H9 (cell line): ENCODE data around the gene CERS1. TPM values are rescaled to one million over a fixed set of nuclear protein-coding genes. Genes with fewer than 3 reads are reported as not detected.

Experiments
- DNase-seq: peaks from one replicate; pipeline ENCODE4 v3.0.0-alpha.2; 2017
- H2AFZ ChIP-seq: one replicate; pipeline ENCODE4 v1.6.1; 2013; ENCODE audit warnings: mild to moderate bottlenecking, low read length, control low read depth, moderate library complexity
- H2AK5ac ChIP-seq: 2 replicates; pipeline ENCODE4 v1.6.1; 2013; ENCODE audit warnings: low read length, control low read depth, mixed read lengths; ENCODE audit not compliant: insufficient read length
- H2BK120ac ChIP-seq: one replicate; pipeline ENCODE4 v1.6.1; 2013; ENCODE audit warnings: low read depth, mild to moderate bottlenecking, low read length, control low read depth, inconsistent platforms; ENCODE audit not compliant: poor library complexity, severe bottlenecking
- H2BK12ac ChIP-seq: 2 replicates; pipeline ENCODE4 v1.6.1; 2013; ENCODE audit warnings: low read length, control low read depth, mixed read lengths, low read depth; ENCODE audit not compliant: insufficient read length
- H2BK15ac ChIP-seq: 2 replicates; pipeline ENCODE4 v1.6.1; 2013; ENCODE audit warnings: low read depth, low read length, control low read depth
- H2BK20ac ChIP-seq: one replicate; pipeline ENCODE4 v1.6.1; 2013; ENCODE audit warnings: low read depth, mild to moderate bottlenecking, low read length, control low read depth, inconsistent platforms; ENCODE audit not compliant: poor library complexity, severe bottlenecking
- H2BK5ac ChIP-seq: 2 replicates; pipeline ENCODE4 v1.6.1; 2013; ENCODE audit warnings: low read length, control low read depth, mixed read lengths; ENCODE audit not compliant: insufficient read length
- H3K14ac ChIP-seq: 2 replicates; pipeline ENCODE4 v1.6.1; 2013; ENCODE audit warnings: low read length, control low read depth; ENCODE audit not compliant: insufficient read depth
- H3K18ac ChIP-seq: 2 replicates; pipeline ENCODE4 v1.6.1; 2013; ENCODE audit warnings: low read depth, mild to moderate bottlenecking, mixed read lengths, low read length, control low read depth; ENCODE audit not compliant: insufficient read length
- H3K23ac ChIP-seq: 2 replicates; pipeline ENCODE4 v1.6.1; 2013; ENCODE audit warnings: low read length, control low read depth, mixed read lengths, low read depth; ENCODE audit not compliant: insufficient read length
- H3K23me2 ChIP-seq: 2 replicates; pipeline ENCODE4 v1.6.1; 2013; ENCODE audit warnings: low read depth, mild to moderate bottlenecking, mixed read lengths, low read length, control low read depth; ENCODE audit not compliant: insufficient read length, poor library complexity, severe bottlenecking
- H3K27ac ChIP-seq: 2 replicates; pipeline ENCODE4 v1.5.1; 2013; ENCODE audit warnings: low read length, control low read depth, mixed read lengths, low read depth; ENCODE audit not compliant: insufficient read length
- H3K27me3 ChIP-seq: 2 replicates; pipeline ENCODE4 v1.6.1; 2013; ENCODE audit warnings: low read length, control low read depth, inconsistent platforms; ENCODE audit not compliant: insufficient read depth
- H3K4ac ChIP-seq: 2 replicates; pipeline ENCODE4 v1.6.1; 2013; ENCODE audit warnings: low read depth, mild to moderate bottlenecking, control low read depth, inconsistent platforms, low read length, moderate library complexity
- H3K4me1 ChIP-seq: 2 replicates; pipeline ENCODE4 v1.6.1; 2013; ENCODE audit warnings: low read length, control low read depth, inconsistent platforms; ENCODE audit not compliant: insufficient read depth
- H3K4me2 ChIP-seq: 2 replicates; pipeline ENCODE4 v1.6.1; 2013; ENCODE audit warnings: low read length, control low read depth, mixed read lengths; ENCODE audit not compliant: insufficient read length, insufficient read depth
- H3K56ac ChIP-seq: 2 replicates; pipeline ENCODE4 v1.6.1; 2013; ENCODE audit warnings: low read depth, mild to moderate bottlenecking, mixed read lengths, low read length, control low read depth; ENCODE audit not compliant: insufficient read length
- H3K79me1 ChIP-seq: 2 replicates; pipeline ENCODE4 v1.6.1; 2013; ENCODE audit warnings: low read depth, mild to moderate bottlenecking, moderate library complexity, low read length, control low read depth, inconsistent platforms; ENCODE audit not compliant: insufficient read depth, poor library complexity, severe bottlenecking
- H3K79me2 ChIP-seq: 2 replicates; pipeline ENCODE4 v1.6.1; 2013; ENCODE audit warnings: low read length, control low read depth, inconsistent platforms; ENCODE audit not compliant: insufficient read depth
- H3K9ac ChIP-seq: 2 replicates; pipeline ENCODE4 v1.6.1; 2013; ENCODE audit warnings: low read length, control low read depth, mixed read lengths; ENCODE audit not compliant: insufficient read length; ENCODE audit errors: extremely low read depth
- H3K9me3 ChIP-seq: one replicate; pipeline ENCODE4 v1.6.1; 2013; ENCODE audit warnings: low read depth, low read length, inconsistent platforms; ENCODE audit not compliant: control insufficient read depth
- H3T11ph ChIP-seq: one replicate; pipeline ENCODE4 v1.6.1; 2013; ENCODE audit warnings: mild to moderate bottlenecking, low read length, control low read depth, inconsistent platforms
- H4K20me1 ChIP-seq: one replicate; pipeline ENCODE4 v1.6.1; 2013; ENCODE audit not compliant: control insufficient read depth, insufficient read length, insufficient read depth
- H4K5ac ChIP-seq: 2 replicates; pipeline ENCODE4 v1.6.1; 2013; ENCODE audit warnings: low read depth, mild to moderate bottlenecking, mixed read lengths, low read length, control low read depth; ENCODE audit not compliant: insufficient read length
- H4K8ac ChIP-seq: replicated peaks from 2 replicates; pipeline ENCODE4 v1.6.1; 2013; ENCODE audit warnings: low read length, control low read depth, mixed read lengths, low read depth; ENCODE audit not compliant: insufficient read length
- H4K91ac ChIP-seq: 2 replicates; pipeline ENCODE4 v1.6.1; 2013; ENCODE audit warnings: low read depth, mild to moderate bottlenecking, moderate library complexity, mixed read lengths, low read length, control low read depth; ENCODE audit not compliant: insufficient read length
- H3K27ac Mint-ChIP-seq, 3 experiments: 2 replicates in 2 of 3; 3 replicates in 1 of 3; pipeline ENCODE4 v1.8.0; 2020 to 2021; ENCODE audit warnings: mixed read lengths in 3 of 3, mild to moderate bottlenecking in 1 of 3, moderate library complexity in 1 of 3
- H3K27me3 Mint-ChIP-seq: 2 replicates; pipeline ENCODE4 v1.8.0; 2021; ENCODE audit warnings: low read depth, mild to moderate bottlenecking, moderate library complexity, mixed read lengths
- H3K36me3 Mint-ChIP-seq, 3 experiments: 2 replicates in 2 of 3; 3 replicates in 1 of 3; pipeline ENCODE4 v1.8.0; 2020 to 2021; ENCODE audit warnings: low read depth in 3 of 3, mixed read lengths in 3 of 3; ENCODE audit not compliant: insufficient read depth in 1 of 3
- H3K4me1 Mint-ChIP-seq, 2 experiments: 2 replicates each; pipeline ENCODE4 v1.8.0; 2020; ENCODE audit warnings: mixed read lengths in 2 of 2
- H3K4me3 Mint-ChIP-seq, 2 experiments: 2 replicates in 1 of 2; 3 replicates in 1 of 2; pipeline ENCODE4 v1.8.0; 2020 to 2021; ENCODE audit warnings: mild to moderate bottlenecking in 2 of 2, mixed read lengths in 2 of 2, moderate library complexity in 1 of 2
- H3K9me3 Mint-ChIP-seq, 2 experiments: 2 replicates in 1 of 2; 3 replicates in 1 of 2; pipeline ENCODE4 v1.8.0; 2020; ENCODE audit warnings: mild to moderate bottlenecking in 2 of 2, mixed read lengths in 2 of 2, moderate library complexity in 1 of 2
- WGBS: extraction: QIAGEN DNeasy Blood & Tissue Kit; methylation state at CpG from one replicate; pipeline ENCODE4 v1.1.7; 2013; ENCODE audit warnings: missing lambda C conversion rate, low lambda C conversion rate, mixed read lengths; ENCODE audit not compliant: insufficient read length; ENCODE audit errors: extremely low coverage; 5-methylcytosine and 5-hydroxymethylcytosine counted together
- total RNA-seq: library from RNA; stranded (reverse); gene quantifications from 2 replicates; pipeline ENCODE4 v1.2.1, GENCODE V29; 2021
- TF ChIP-seq, protein P1 (sequence below): fragments of 200-600 bp; sonication (generic); conservative IDR thresholded peaks from 3 replicates; pipeline ENCODE4 v1.8.0; 2021; ENCODE audit warnings: antibody characterized with exemption, mild to moderate bottlenecking

The CERS1 gene
- total RNA-seq, 1 experiment from 2014 or later: 19.3 TPM

DNA sequence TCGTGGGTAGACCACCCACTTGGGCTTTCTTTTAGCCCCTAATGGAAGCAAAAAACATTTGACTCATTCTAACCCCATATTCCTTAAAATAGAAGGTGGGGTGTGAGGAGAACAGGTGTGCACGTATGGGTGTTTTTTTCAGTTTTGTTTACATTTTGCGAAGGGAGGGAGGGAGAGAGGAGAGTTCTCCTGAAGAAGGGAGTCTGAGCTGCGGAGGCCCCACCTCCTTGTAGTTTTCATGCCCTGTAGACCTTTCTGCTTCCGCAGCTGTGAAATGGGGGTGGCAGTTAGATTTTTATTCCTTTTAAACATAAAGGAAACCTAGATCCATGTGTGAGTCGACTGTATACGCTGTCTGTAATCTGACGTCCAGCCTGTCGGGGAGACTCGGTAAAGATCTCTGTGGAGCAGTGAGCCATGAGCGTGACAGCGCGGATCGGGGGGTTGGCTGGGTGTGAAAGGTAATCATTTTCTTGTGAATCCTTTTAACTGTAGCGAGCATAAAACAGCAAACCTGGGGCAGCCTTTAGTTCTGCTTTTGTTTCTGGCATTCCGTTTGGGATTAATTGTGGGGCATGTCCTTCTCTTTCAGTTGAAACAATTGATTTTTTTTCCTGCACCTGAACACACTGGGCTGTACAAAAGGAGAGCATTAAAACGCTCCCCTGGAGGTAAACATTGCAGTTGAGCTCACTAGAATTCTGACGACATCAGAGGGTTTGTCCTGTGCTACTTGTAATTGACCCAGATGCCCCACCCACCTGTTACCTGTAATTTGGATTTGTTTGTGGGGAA is 61.9 kb downstream of the CERS1 start:
- Histone ChIP-seq H2AFZ (no peak overlapping the region), H3K9me3 (no peaks in the 10 kb centered on the region), H4K20me1 (no peaks in the 10 kb centered on the region), H3K4me2 (peak overlapping the region; percentile 90), H3K18ac (no peak overlapping the region), H2AK5ac (no peak overlapping the region), H3K4ac (no peak overlapping the region), H3K27me3 (no peaks in the 10 kb centered on the region; the same call in 1 of the 2 replicates), H3K23ac (no peak overlapping the region), H3T11ph (no peak overlapping the region), H2BK15ac (no peak overlapping the region), H3K14ac (no peak overlapping the region), H2BK20ac (no peak overlapping the region), H4K91ac (no peak overlapping the region), H3K4me1 (no peaks in the 10 kb centered on the region), H3K27ac (no peak overlapping the region), H3K56ac (no peak overlapping the region), H3K79me1 (peaks cover 3% of the 10 kb centered on the region), H4K5ac (no peak overlapping the region), H3K79me2 (peaks cover 43% of the 10 kb centered on the region; the same call in 1 of the 2 replicates), H2BK5ac (no peak overlapping the region), H4K8ac (no peak overlapping the region), H3K23me2 (peaks cover 8% of the 10 kb centered on the region), H3K9ac (no peak overlapping the region), H2BK12ac (no peak overlapping the region), H2BK120ac (no peak overlapping the region)
- Mint-ChIP-seq H3K27me3 (peaks cover 9% of the 10 kb centered on the region), H3K4me1 (peaks cover 32 to 33% of the 10 kb centered on the region in 2 experiments), H3K4me3 (peak overlapping the region; percentile 92 to 98), H3K36me3 (peaks cover 24 to 44% (median 27%) of the 10 kb centered on the region in 3 experiments), H3K27ac (peak overlapping the region; percentile 29 to 92 (median 81); a peak in 6 of 7 replicates), H3K9me3 (no peaks in the 10 kb centered on the region)
- whole genome bisulfite sequencing: no CpG with 5 or more reads among the region's 18 CpGs
- TF ChIP-seq, protein P1, sequence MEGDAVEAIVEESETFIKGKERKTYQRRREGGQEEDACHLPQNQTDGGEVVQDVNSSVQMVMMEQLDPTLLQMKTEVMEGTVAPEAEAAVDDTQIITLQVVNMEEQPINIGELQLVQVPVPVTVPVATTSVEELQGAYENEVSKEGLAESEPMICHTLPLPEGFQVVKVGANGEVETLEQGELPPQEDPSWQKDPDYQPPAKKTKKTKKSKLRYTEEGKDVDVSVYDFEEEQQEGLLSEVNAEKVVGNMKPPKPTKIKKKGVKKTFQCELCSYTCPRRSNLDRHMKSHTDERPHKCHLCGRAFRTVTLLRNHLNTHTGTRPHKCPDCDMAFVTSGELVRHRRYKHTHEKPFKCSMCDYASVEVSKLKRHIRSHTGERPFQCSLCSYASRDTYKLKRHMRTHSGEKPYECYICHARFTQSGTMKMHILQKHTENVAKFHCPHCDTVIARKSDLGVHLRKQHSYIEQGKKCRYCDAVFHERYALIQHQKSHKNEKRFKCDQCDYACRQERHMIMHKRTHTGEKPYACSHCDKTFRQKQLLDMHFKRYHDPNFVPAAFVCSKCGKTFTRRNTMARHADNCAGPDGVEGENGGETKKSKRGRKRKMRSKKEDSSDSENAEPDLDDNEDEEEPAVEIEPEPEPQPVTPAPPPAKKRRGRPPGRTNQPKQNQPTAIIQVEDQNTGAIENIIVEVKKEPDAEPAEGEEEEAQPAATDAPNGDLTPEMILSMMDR: no peak
- DNase-seq: no peak
